Measurements from ENCODE around the gene GPR137B. TPM values are rescaled to one million over a fixed set of nuclear protein-coding genes. Genes with fewer than 3 reads are reported as not detected.

Gene GPR137B
- total and polyA plus RNA-seq, 2 of the 13 experiments (the other 11 are each of a cell fraction or from before 2014, with no cell fraction given), result 0.31 to 0.41 TPM

DNA sequence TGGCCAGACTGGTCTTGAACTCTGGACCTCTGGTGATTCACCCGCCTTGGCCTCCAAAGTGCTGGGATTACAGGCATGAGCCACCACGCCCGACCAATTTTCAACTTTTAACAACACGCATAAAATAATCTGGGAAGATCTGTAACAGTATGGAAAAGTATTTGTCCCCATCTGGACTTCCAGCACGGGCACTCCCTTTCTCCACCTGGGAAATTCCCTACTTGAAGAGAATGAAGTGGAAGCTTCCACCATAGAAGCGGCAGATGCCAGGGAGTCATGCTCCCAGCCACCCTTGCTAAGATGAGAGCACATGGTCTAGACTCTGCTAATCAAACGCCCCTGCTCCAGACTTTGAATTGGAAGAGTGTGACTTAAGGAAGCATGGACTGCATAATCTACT is 9.0 kb upstream of the GPR137B start (continued):
- TF ChIP-seq GZF1 (CRISPR knock-in tag; IDR thresholded peaks at IDR 0.05) (no peak), ZFP37 (CRISPR knock-in tag; IDR thresholded peaks at IDR 0.05; ENCODE audit: borderline replicate concordance) (no peak), ZNF296 (CRISPR knock-in tag; conservative IDR thresholded peaks at IDR 0.05) (no peak)
- TF ChIP-seq, protein P1, sequence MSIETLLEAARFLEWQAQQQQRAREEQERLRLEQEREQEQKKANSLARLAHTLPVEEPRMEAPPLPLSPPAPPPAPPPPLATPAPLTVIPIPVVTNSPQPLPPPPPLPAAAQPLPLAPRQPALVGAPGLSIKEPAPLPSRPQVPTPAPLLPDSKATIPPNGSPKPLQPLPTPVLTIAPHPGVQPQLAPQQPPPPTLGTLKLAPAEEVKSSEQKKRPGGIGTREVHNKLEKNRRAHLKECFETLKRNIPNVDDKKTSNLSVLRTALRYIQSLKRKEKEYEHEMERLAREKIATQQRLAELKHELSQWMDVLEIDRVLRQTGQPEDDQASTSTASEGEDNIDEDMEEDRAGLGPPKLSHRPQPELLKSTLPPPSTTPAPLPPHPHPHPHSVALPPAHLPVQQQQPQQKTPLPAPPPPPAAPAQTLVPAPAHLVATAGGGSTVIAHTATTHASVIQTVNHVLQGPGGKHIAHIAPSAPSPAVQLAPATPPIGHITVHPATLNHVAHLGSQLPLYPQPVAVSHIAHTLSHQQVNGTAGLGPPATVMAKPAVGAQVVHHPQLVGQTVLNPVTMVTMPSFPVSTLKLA (IDR thresholded peaks at IDR 0.05), result no peak

DNA sequence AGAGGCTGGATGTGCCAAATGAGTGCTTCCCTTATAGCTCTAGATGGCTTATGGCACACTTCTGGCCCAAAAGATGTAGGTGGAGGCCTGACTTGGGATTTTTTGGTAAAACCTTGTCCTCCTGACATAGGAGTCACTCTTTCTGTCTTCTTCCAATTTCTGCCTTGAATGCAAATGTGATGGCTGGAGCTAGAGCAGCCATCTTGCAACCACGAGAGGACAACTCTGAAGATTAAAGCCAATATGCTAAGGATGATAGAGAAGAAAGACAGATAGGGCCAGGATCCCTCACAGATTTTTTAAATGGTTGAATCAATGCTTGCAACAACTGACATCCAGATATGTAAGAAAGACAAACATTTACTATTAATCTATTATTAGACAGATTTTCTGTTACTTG is 8.5 kb upstream of the GPR137B start:
- Histone ChIP-seq H3K27ac (ENCODE audit: extremely low read length, insufficient read depth, low read length) (no peak overlapping the region), H4K20me1 (ENCODE audit: insufficient read depth, low read length) (no peaks in the 10 kb centered on the region), H3K27me3 (ENCODE audit: control insufficient read depth in 1 of 2, insufficient read depth in 2 of 2, low read length in 2 of 2) (peaks cover 0 to 5% of the 10 kb centered on the region in 2 experiments; a peak in 3 of 5 replicates), H2AFZ (ENCODE audit: low read length) (no peak overlapping the region), H3K4me1 (ENCODE audit: insufficient read depth, low read length) (peaks cover 7% of the 10 kb centered on the region; the same call in 1 of the 2 replicates), H3K4me3 (replicated peaks in 1 of 3; ENCODE audit: insufficient read depth in 1 of 3, low read depth in 2 of 3, low read length in 3 of 3) (no peak overlapping the region), H3K9me3 (ENCODE audit: low read length) (no peaks in the 10 kb centered on the region), H3K79me2 (ENCODE audit: insufficient read depth, low read length) (no peaks in the 10 kb centered on the region), H3K36me3 (replicated peaks in 1 of 2; ENCODE audit: control insufficient read depth in 1 of 2, insufficient read depth in 2 of 2, low read length in 2 of 2) (no peaks in the 10 kb centered on the region), H3K9ac (ENCODE audit: insufficient read depth, low read depth, low read length) (no peak overlapping the region), H3K4me2 (ENCODE audit: low read depth, low read length) (no peak overlapping the region)
- CTCF ChIA-PET (ENCODE audit: low intra/inter-chr PET ratio, low total read pairs), result no interaction called here
- in situ Hi-C loops (cut with HindIII; ENCODE audit: extremely low pct_ligation_motif_present, low pct_unique_long_range_greater_than_20kb), result no loop called here
- 25% methylated on average over 1 of the region's 1 CpG for WGBS (ENCODE audit: low lambda C conversion rate)
- POLR2A ChIA-PET, result no interaction called here
- intact Hi-C loops (cut with micrococcal nuclease; ENCODE audit: unreplicated experiment), result no loop called here
- DNase-seq (ENCODE audit: low spot score) (no peak), ATAC-seq (no peak), FAIRE-seq (no peak)
- no TSS peak for BruUV-seq (replicated peaks)
- TF ChIP-seq, protein P2, sequence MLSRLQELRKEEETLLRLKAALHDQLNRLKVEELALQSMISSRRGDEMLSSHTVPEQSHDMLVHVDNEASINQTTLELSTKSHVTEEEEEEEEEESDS (CRISPR knock-in tag; IDR thresholded peaks at IDR 0.05; ENCODE audit: borderline replicate concordance), result no peak
- TF ChIP-seq, protein P3, sequence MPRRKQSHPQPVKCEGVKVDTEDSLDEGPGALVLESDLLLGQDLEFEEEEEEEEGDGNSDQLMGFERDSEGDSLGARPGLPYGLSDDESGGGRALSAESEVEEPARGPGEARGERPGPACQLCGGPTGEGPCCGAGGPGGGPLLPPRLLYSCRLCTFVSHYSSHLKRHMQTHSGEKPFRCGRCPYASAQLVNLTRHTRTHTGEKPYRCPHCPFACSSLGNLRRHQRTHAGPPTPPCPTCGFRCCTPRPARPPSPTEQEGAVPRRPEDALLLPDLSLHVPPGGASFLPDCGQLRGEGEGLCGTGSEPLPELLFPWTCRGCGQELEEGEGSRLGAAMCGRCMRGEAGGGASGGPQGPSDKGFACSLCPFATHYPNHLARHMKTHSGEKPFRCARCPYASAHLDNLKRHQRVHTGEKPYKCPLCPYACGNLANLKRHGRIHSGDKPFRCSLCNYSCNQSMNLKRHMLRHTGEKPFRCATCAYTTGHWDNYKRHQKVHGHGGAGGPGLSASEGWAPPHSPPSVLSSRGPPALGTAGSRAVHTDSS (CRISPR knock-in tag; conservative IDR thresholded peaks at IDR 0.05), result no peak
- TF ChIP-seq ZSCAN29 (CRISPR knock-in tag; conservative IDR thresholded peaks at IDR 0.05) (no peak), NPAS2 (CRISPR knock-in tag; IDR thresholded peaks at IDR 0.05; ENCODE audit: borderline replicate concordance) (no peak), FOXM1 (CRISPR knock-in tag; IDR thresholded peaks at IDR 0.05) (no peak), ZFAT (CRISPR knock-in tag; conservative IDR thresholded peaks at IDR 0.05) (no peak), ZNF446 (CRISPR knock-in tag; IDR thresholded peaks at IDR 0.05) (no peak)
- TF ChIP-seq, protein P4, sequence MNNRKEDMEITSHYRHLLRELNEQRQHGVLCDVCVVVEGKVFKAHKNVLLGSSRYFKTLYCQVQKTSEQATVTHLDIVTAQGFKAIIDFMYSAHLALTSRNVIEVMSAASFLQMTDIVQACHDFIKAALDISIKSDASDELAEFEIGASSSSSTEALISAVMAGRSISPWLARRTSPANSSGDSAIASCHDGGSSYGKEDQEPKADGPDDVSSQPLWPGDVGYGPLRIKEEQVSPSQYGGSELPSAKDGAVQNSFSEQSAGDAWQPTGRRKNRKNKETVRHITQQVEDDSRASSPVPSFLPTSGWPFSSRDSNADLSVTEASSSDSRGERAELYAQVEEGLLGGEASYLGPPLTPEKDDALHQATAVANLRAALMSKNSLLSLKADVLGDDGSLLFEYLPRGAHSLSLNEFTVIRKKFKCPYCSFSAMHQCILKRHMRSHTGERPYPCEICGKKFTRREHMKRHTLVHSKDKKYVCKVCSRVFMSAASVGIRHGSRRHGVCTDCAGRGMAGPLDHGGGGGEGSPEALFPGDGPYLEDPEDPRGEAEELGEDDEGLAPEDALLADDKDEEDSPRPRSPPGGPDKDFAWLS (CRISPR knock-in tag; IDR thresholded peaks at IDR 0.05; ENCODE audit: borderline replicate concordance), result no peak

Measured in HepG2 (cell line).